ENCODE measurements around the gene COL17A1.

- TF ChIP-seq EZH2 (IDR thresholded peaks at IDR 0.05; ENCODE audit: low read length, unreplicated experiment), result no peak
- no peak for TF ChIP-seq CTCF (conservative IDR thresholded peaks at IDR 0.05; ENCODE audit: low read depth, low read length)
Measured at GRCh38 chr10:104100795-104101194, 15.1 kb upstream of the COL17A1 start.
